HG03108 (cell line): ENCODE results near the gene ATP7B.

ENCODE experiments used
- ATAC-seq: cut with Tn5 transposase; IDR thresholded peaks from one replicate; pipeline ENCODE4 v1.9.1; 2021; ENCODE audit warnings: moderate library complexity; ENCODE audit not compliant: unreplicated experiment

Gene ATP7B

DNA sequence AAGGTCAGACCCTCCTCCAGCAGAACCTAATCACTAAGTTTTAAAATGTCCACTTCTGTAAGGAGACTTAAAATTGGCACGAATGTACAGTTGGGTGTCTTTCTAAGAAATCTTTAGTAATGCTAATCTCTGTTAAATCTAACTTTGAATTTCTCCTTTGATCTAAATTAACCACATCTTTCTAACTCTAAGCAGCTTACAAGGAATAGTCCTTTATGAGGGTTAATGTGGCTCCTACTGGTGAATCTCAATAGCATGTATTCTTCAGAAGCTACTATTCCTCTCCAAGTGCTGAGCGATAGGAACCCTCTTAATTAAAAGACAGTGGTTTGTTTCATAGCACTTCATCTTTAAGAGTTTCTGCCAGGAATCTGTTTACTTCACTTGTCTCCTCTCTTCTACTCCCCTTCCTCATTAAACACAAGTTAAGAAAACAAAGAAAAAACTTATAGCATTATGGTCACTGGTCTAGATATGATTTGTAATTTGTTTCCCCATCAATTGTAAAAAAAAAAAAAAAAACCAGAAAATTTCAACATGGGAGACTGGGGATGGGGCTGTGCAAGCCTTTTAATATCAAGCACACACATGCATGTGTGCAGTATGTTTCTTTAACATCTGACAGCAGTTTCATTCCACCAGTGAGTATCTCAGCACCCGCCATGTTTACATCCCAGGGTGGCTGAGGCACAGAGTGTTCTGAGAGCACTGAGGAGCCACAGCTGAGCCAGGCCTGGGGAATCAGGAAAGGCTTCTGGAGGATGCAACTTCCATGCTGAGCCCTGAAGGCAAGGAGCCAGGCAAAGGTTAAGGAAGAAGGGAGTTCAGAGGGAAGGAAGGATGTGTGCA, 57.7 kb downstream of the ATP7B start:
- ATAC-seq: no peak

DNA sequence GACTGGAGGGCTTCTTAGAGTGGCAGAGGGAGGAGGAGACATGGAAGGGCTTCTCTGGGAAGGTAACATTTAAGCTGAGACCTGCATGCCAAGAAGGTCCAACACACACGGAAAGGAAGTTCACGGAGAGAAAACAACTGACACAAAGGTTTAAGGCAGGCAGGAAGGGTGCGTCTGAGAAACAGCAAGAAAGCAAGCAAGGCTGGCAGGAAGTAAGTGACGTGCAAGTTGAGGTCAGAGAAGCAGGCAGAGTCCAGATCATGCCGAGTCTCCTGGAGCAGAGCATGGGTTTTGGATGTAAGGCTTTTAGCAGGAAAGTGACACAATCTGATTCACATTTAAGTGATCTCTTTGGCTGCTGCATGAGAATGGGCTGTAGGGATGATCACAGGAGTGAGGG, 60.5 kb downstream of the ATP7B start:
- ATAC-seq: no peak

DNA sequence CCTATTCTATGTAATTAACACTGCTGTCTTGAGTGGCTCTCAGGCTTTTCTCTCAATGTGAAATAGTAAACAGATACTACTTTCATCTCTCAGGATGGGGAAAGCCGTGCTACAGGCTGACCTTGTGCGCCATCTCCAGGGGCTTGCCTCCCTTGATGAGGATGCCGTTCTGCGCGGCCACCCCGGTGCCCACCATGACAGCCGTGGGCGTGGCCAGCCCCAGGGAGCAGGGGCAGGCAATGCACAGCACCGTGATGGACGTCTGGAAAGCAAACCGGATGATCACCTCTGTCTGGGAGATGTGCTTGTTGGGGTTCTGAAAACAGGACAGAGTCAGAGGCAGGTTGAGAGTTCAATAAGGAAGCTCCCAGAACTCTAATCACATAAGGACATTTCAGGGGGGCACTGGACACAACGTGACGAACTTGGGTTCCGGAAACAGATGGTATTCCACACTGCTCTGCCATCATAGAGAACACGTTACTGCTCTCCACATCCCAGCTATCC, 65.0 kb downstream of the ATP7B start:
- no peak for ATAC-seq

- ATAC-seq: no peak
These were observed 66.1 kb downstream of the ATP7B start for GRCh38 chr13:51945149-51945548.

DNA sequence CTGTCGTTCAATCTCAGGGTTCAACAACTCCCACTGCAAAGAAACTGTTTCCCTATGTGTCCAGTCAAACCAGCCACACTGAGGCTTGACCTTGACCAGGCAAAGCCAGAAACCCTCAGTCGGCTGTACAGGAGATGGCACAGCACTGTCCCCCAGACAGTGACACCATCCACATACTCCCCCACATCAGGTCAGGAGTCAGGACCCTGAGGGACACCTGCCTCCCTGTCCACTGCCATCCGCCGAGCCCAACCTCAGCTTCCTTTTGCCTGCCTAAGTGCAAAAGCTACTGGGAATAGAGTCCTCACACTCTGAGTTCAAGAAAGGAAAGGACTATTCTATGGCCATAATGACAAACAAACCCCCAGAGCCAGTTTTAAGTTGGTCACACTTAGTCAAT, 66.8 kb downstream of the ATP7B start:
- no peak for ATAC-seq

- ATAC-seq: no peak
These were observed 67.5 kb downstream of the ATP7B start for GRCh38 chr13:51943721-51944120.

DNA sequence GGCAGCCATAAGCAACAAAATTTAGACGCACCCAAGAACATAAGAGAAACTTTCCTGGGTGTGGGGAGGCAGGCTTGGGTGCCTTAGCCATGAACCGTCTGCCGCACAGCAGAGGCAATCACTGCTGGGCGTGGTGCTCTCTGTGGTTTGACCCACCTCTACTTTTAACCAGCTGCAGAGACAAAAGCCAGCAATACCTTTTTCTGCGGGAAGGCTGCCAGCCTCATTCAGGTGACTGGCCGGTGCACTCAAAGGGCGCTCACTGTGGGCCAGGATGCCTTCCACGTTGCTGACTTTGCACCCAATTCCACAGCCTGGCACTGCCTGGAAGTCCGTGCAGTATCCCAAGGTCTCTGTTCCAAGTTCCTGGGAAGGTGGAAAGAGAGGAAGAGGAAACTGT, 69.1 kb downstream of the ATP7B start:
- no peak for ATAC-seq

DNA sequence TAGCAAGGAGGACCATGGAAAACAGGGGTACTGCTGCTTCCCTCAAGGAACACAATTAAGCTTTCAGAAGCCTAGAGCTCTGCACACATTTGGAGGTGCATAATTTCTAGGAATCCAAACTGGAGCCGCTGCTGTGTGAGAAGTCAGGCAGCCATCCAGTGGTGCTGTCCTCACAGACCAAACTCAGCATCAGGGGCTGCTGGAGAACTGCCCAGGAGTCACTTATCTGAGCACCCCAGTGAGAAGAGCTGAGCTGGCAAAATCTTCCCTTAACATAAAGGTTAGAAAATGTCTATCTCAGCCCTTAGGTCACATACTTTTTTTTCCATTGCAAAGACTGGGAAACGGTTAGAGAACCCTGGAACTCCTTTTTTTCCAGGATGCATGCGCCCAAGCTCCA, 72.8 kb downstream of the ATP7B start:
- ATAC-seq: no peak

- no peak for ATAC-seq
These were observed 73.6 kb downstream of the ATP7B start for GRCh38 chr13:51937320-51938290.

DNA sequence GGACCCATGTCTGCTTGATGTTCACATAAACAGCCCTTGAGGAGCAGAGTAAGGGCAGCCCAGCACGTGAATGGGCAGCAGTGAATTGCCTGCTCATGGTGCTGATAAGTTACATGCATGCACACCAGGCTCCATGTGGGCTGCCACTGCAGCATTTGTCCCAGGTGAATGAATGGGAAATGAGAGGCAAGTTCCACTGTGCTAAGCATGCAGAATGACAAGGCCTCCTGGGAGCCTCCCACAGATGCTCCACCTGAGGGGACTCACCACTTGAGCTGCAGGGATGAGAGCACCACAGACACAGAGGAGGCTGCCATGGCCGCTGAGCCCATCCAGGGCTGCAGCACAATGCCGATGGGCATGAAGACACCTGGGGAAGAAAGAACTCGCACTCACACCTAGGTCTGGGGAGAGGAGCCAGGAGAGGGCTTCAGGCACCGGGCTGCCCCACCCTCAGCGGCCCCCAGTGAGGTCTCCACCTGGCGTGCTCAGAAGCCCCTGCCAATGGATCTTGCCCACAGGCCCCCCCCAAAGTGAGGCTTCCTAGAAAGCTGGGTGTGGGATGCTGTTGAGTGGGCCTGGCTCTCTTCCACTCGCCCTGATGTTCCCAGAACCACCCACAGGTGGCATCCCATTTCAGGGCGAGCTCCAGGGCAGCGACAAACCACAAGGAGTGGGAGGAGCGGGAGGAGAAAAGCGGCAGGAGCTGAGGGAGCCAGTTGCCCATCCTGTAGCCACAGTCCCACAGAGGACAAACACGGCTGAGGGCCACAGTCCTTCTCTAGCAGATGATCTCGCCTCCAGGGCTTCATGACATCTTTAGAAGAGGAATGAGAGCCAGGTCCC, 75.7 kb downstream of the ATP7B start:
- ATAC-seq: no peak

GRCh38 chr13:51934461-51935087, 76.7 kb downstream of the ATP7B start:
- ATAC-seq: no peak

DNA sequence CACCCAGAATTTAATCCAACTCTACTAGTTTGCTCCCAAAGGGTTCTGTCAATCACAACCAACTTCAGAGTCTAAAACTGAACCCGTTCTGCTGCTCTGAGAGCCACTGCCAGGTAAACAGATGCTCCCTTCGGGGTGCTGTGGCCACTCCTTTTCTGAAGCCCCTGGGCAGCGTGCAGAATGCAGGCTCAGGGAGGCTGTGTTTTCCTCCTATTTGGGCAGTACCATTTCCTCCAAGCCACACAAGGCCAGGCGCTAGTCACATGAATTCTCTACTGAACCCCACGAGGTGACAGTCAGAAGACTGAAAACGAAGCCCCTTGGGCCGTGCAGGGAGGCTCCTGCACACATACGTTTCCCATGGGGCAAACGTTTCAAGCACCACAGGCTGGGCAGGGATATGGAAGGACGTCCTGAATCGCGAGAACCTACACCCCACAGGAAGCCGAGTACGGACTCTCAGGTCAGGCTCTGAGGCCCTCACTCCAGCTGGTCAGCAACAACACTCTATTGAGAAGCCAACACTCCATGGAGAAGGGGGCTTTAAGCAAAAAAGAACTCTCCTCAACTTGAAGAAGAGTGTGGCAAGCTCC, 77.7 kb downstream of the ATP7B start:
- ATAC-seq: no peak

DNA sequence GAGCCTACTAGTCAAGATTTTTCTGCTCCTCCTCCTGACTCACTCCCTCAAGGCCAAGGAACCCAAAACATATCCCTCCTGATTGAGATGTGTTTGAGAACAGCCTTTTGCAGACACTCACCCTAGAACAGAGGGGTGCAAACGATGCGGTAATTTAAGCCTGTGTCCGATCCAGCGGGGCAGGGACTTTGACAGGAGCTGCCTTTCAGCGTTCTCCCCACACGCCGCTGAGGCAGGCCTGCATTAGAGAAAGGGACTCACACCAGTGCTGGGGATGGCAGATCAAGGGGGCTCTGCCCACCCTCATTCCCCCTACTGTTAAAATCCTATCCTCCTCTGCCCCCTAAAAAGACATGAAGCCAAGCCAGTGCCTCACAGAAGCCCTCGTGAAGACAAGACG, 79.0 kb downstream of the ATP7B start:
- no peak for ATAC-seq

DNA sequence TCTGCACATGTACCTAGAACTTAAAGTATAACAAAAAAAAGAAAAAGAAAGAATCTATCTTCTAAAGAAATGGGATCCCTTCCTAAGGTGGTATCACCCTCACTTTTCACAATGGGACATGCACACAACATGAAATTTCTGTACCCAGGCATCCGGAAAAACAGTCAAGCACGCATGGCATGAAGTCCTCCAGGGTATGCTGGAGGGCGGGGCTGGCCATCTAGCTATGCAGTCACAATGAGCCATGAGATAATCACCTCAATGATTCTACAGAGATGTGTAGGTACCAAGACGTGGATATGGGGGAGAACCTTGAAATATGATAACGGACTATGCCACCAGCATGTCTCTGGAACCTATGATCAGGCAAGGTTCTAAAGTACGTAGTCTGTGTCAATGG, 79.6 kb downstream of the ATP7B start:
- no peak for ATAC-seq

GRCh38 chr13:51929699-51930098, 81.6 kb downstream of the ATP7B start:
- ATAC-seq: no peak

GRCh38 chr13:51928231-51928630, 83.0 kb downstream of the ATP7B start:
- no peak for ATAC-seq

DNA sequence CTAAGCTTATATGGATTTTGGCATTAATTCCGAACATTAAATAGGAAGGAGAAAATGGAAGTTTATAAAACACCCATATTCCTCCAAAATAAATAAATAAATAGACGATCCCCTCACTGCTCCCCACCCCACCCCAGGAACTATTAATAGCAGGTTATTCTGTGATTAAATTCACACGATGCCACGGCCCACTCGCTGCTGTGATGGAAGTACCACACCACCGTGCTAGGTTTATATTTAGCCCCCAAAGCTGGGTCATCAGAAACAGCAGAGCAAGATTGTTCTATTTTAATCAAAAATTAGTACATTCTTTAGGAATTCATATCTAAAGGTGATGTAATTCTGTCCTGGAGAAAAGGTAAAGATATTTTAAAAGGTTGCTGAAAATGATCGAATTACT, 84.1 kb downstream of the ATP7B start:
- ATAC-seq: no peak

- ATAC-seq: no peak
These were observed 84.7 kb downstream of the ATP7B start for GRCh38 chr13:51926528-51926885.

DNA sequence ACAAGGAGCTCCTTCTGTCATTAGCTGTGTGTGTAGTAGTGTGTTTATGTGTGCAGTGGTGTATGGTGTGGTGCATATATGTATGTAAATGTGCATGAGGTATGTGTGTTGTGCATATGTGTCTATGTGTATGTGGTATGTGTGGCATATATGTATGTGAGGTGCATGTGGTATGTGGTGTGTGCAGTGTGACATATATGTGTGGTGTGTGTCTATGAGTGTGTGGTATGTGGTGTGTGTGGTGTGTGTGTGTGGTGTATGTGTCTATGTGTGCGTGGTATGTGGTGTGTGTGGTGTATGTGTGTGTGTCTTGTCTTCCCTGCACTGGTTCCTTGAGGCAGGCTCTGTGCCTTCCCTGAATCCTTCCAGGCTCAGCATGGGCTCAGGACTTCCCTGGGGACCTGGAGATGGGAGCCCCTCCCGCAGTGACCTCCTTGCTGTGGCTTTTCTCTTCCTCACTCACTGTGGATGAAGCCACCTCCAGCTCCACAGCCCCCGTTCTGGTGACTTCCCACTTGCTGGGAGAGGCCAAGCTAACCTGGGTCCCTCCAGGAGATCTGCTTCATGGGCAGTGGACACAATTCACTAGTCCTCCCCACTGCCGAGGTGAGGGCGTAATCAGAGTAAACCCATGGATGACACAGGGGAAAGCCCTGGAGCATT, 85.3 kb downstream of the ATP7B start:
- ATAC-seq: no peak
